HepG2 (cell line): ENCODE measurements around the gene RABL6. TPM values are rescaled to one million over a fixed set of nuclear protein-coding genes. Genes with fewer than 3 reads are reported as not detected.
A peak's percentile ranks its signal among the peaks of the same experiment; 100 is the strongest.

Experiments used
- ATAD3A ChIP-seq: sonication (generic); formaldehyde crosslinking; IDR thresholded peaks from 2 replicates; pipeline ENCODE4 v1.4.0; 2020; ENCODE audit warnings: missing genetic modification reagents
- BRF2 ChIP-seq: sonication (generic); formaldehyde crosslinking; IDR thresholded peaks from 2 replicates; pipeline ENCODE4 v1.8.1; 2022; ENCODE audit warnings: mild to moderate bottlenecking, missing genetic modification reagents
- DRAP1 ChIP-seq: IDR thresholded peaks from 2 replicates; pipeline ENCODE4 v1.6.1; 2016; ENCODE audit warnings: missing genetic modification reagents, missing compliant biosample characterization
- FOXJ3 ChIP-seq: sonication (generic); formaldehyde crosslinking; IDR thresholded peaks from 2 replicates; pipeline ENCODE4 v1.4.0; 2020; ENCODE audit warnings: missing genetic modification reagents, mild to moderate bottlenecking, borderline replicate concordance
- MNT ChIP-seq: fragments of 450-650 bp; IDR thresholded peaks from 2 replicates; pipeline ENCODE4 v1.6.1; 2016
- RAD51 ChIP-seq: fragments of 450-650 bp; IDR thresholded peaks from 2 replicates; pipeline ENCODE4 v1.6.1; 2016; ENCODE audit warnings: borderline replicate concordance
- ZNF232 ChIP-seq: sonication (generic); formaldehyde crosslinking; IDR thresholded peaks from 2 replicates; pipeline ENCODE4 v1.4.0; 2020; ENCODE audit warnings: missing genetic modification reagents, borderline replicate concordance
- ZNF276 ChIP-seq: sonication (generic); formaldehyde crosslinking; IDR thresholded peaks from 2 replicates; pipeline ENCODE4 v1.4.0; 2020; ENCODE audit warnings: mild to moderate bottlenecking, low read depth, missing genetic modification reagents
- ZNF282 ChIP-seq: fragments of 450-650 bp; IDR thresholded peaks from 2 replicates; pipeline ENCODE4 v1.6.1; 2018; ENCODE audit not compliant: partially characterized antibody
- ZNF557 ChIP-seq: sonication (generic); formaldehyde crosslinking; IDR thresholded peaks from 2 replicates; pipeline ENCODE4 v1.4.0; 2020; ENCODE audit warnings: missing genetic modification reagents
- ZNF567 ChIP-seq: sonication (generic); formaldehyde crosslinking; IDR thresholded peaks from 2 replicates; pipeline ENCODE4 v1.8.1; 2023; ENCODE audit warnings: mild to moderate bottlenecking, missing genetic modification reagents, borderline replicate concordance
- ZNF609 ChIP-seq: sonication (generic); formaldehyde crosslinking; IDR thresholded peaks from 2 replicates; pipeline ENCODE4 v1.4.0; 2020; ENCODE audit warnings: mild to moderate bottlenecking, missing genetic modification reagents, borderline replicate concordance
- ZNF720 ChIP-seq: sonication (generic); formaldehyde crosslinking; IDR thresholded peaks from 2 replicates; pipeline ENCODE4 v1.4.0; 2020; ENCODE audit warnings: missing genetic modification reagents
- ZNF776 ChIP-seq: sonication (generic); formaldehyde crosslinking; IDR thresholded peaks from 2 replicates; pipeline ENCODE4 v1.4.0; 2020; ENCODE audit warnings: mild to moderate bottlenecking, missing genetic modification reagents
- ZNF800 ChIP-seq: sonication (generic); formaldehyde crosslinking; IDR thresholded peaks from 2 replicates; pipeline ENCODE4 v1.4.0; 2020; ENCODE audit warnings: missing genetic modification reagents
- ZNF816 ChIP-seq: sonication (generic); formaldehyde crosslinking; IDR thresholded peaks from 2 replicates; pipeline ENCODE4 v1.8.0; 2022; ENCODE audit warnings: missing genetic modification reagents, mild to moderate bottlenecking, borderline replicate concordance
- polyA plus RNA-seq, 8 experiments: library from polyadenylated mRNA; depleted of rRNA in 3 of 8; stranded (reverse) in 7 of 8; unstranded in 1 of 8; fragments of >200 nt; fragmentation: Illumina TruSeq in 4 of 8; extraction: Trizol in 4 of 8; gene quantifications; 2 replicates each; pipeline versions ENCODE4 v1.2.1 to v1.2.3, GENCODE V29; 2011 to 2016; ENCODE audit warnings: low read depth in 4 of 8, missing spikeins in 1 of 8, mixed read lengths in 1 of 8; ENCODE audit not compliant: insufficient read depth in 1 of 8
- total RNA-seq, 5 experiments: library from RNA; depleted of rRNA; stranded (reverse); fragments of >200 nt; fragmentation: Illumina TruSeq; extraction: Trizol; gene quantifications; 2 replicates each; pipeline ENCODE4 v1.2.3, GENCODE V29; 2016; ENCODE audit warnings: low read depth in 1 of 5

Gene RABL6
- total and polyA plus RNA-seq, 2 of the 13 experiments (the other 11 are each of a cell fraction or from before 2014, with no cell fraction given): 81.5 to 125 TPM

GRCh38 chr9:136791516-136792276 is 16.1 kb upstream of the RABL6 start (continued):
- TF ChIP-seq ZNF609 (CRISPR knock-in tag): no peak
- TF ChIP-seq ZNF557 (CRISPR knock-in tag): no peak
- no peak for TF ChIP-seq ZNF776 (CRISPR knock-in tag)
- no peak for TF ChIP-seq BRF2 (CRISPR knock-in tag)
- TF ChIP-seq ATAD3A (CRISPR knock-in tag): no peak
- no peak for TF ChIP-seq ZNF816
- no peak; the same call in 1 of the 2 replicates for TF ChIP-seq ZNF567 (CRISPR knock-in tag)
- no peak for TF ChIP-seq DRAP1
- no peak for TF ChIP-seq FOXJ3 (CRISPR knock-in tag)
- TF ChIP-seq ZNF282: no peak
- TF ChIP-seq MNT: no peak
- TF ChIP-seq ZNF276 (CRISPR knock-in tag): no peak
- peak; percentile 83; the same call in 1 of the 2 replicates for TF ChIP-seq ZNF232 (CRISPR knock-in tag)
- no peak for TF ChIP-seq RAD51
- no peak for TF ChIP-seq ZNF800
- no peak for TF ChIP-seq ZNF720
